Suprapubic skin (tissue), 4 donors: ENCODE results near the gene SCPEP1. TPM values are rescaled to one million over a fixed set of nuclear protein-coding genes. Genes with fewer than 3 reads are reported as not detected.
A peak's percentile ranks its signal among the peaks of the same experiment; 100 is the strongest.

Source experiments
- DNase-seq, 2 donors: peaks; one replicate each; pipeline ENCODE4 v3.0.0-alpha.2; 2019; ENCODE audit warnings: low spot score in 2 of 2
- H3K27ac ChIP-seq: fragments of 200-600 bp; sonication (generic); one replicate; pipeline ENCODE4 v1.5.1; 2019
- H3K27me3 ChIP-seq: fragments of 200-600 bp; sonication (generic); one replicate; pipeline ENCODE4 v1.5.1; 2019
- H3K36me3 ChIP-seq: fragments of 200-600 bp; sonication (generic); one replicate; pipeline ENCODE4 v1.5.1; 2019
- H3K4me1 ChIP-seq: fragments of 200-600 bp; sonication (generic); one replicate; pipeline ENCODE4 v1.5.1; 2019
- H3K4me3 ChIP-seq: fragments of 200-600 bp; sonication (generic); one replicate; pipeline ENCODE4 v1.5.1; 2019; ENCODE audit warnings: mild to moderate bottlenecking
- H3K9me3 ChIP-seq: fragments of 200-600 bp; sonication (generic); one replicate; pipeline ENCODE4 v1.5.1; 2019
- EP300 ChIP-seq: sonication (generic); formaldehyde crosslinking; IDR thresholded peaks from one replicate; pipeline ENCODE4 v1.6.1; 2017; ENCODE audit warnings: antibody characterized with exemption
- POLR2A ChIP-seq, 2 donors: fragments of 450-650 bp; IDR thresholded peaks; one replicate each; pipeline ENCODE4 v1.6.1; 2017; ENCODE audit warnings: antibody characterized with exemption in 2 of 2, mild to moderate bottlenecking in 2 of 2, moderate library complexity in 2 of 2
- POLR2AphosphoS5 ChIP-seq, 3 donors: sonication (generic); formaldehyde crosslinking; IDR thresholded peaks; one replicate each; pipeline ENCODE4 v1.6.1; 2017; ENCODE audit warnings: antibody characterized with exemption in 3 of 3
- WGBS: methylation state at CpG from one replicate; pipeline ENCODE4 v1.1.5; 2018; 5-methylcytosine and 5-hydroxymethylcytosine counted together
- total RNA-seq, 4 donors: library from RNA; depleted of rRNA; stranded (reverse); fragments of >200 nt; gene quantifications; one replicate each; pipeline ENCODE4 v1.1.0, GENCODE V29; 2016
- TF ChIP-seq, protein P1 (sequence below), 2 donors: fragments of 200-600 bp in 1 of 2; fragments of 450-650 bp in 1 of 2; sonication (generic) in 1 of 2; IDR thresholded peaks; one replicate each; pipeline ENCODE4 v1.5.1; 2016 to 2019; ENCODE audit warnings: antibody characterized with exemption in 2 of 2, mild to moderate bottlenecking in 1 of 2, moderate library complexity in 1 of 2

The SCPEP1 gene
- total RNA-seq, 4 donors from 2014 or later: 81.2 to 160 (median 100.0) TPM

DNA sequence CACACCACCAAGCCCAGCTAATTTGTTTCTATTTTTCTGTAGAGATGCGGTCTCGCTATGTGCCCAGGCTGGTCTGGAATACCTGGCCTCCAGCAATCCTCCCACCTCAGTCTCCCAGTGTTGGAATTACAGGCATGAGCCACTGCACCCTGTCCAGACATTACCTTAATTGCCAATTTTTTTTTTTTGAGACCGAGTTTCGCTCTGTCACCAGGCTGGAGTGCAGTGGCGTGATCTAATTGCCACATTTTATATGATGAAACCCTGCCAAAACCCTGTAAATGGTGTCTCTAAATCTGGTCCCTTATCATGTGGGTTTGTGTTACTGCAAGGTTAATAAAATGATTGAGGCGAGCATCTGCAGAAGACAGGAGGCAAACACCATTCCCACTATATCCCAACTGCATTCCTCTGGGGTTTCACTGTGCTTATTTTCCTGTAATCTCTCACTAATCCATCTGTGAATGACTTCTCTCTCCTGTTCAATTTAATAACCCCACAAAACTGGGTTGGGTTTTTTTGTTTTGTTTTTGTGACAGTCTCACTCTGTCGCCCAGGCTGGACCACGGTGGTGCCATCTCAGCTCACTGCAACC lies 44.7 kb upstream of the SCPEP1 start:
- WGBS: 94% methylated on average over 8 of the region's 8 CpGs
- H3K4me1 ChIP-seq: no peaks in the 10 kb centered on the region

DNA sequence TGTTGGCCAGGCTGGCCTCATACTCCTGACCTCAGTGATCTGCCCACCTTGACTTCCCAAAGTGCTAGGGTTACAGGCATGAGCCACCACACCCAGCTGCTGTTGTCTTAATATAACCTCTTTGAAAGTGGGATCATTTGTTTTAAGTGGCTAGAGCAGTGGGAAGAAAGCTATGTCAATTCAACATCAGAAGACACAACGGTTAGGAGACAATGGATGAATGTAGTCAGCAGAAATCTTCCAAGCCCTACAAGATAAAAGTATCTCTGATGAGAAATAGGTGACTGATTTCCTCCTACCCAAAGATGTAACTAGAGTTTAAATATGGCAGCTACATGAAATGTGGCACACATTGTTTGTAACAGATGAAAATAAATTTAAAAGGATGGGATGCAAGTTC lies 44.1 kb upstream of the SCPEP1 start:
- Histone ChIP-seq H3K4me1 (no peaks in the 10 kb centered on the region), H3K4me3 (no peak overlapping the region), H3K36me3 (peaks cover 10% of the 10 kb centered on the region), H3K27ac (no peak overlapping the region), H3K9me3 (no peaks in the 10 kb centered on the region), H3K27me3 (no peaks in the 10 kb centered on the region)
- TF ChIP-seq, protein P1, sequence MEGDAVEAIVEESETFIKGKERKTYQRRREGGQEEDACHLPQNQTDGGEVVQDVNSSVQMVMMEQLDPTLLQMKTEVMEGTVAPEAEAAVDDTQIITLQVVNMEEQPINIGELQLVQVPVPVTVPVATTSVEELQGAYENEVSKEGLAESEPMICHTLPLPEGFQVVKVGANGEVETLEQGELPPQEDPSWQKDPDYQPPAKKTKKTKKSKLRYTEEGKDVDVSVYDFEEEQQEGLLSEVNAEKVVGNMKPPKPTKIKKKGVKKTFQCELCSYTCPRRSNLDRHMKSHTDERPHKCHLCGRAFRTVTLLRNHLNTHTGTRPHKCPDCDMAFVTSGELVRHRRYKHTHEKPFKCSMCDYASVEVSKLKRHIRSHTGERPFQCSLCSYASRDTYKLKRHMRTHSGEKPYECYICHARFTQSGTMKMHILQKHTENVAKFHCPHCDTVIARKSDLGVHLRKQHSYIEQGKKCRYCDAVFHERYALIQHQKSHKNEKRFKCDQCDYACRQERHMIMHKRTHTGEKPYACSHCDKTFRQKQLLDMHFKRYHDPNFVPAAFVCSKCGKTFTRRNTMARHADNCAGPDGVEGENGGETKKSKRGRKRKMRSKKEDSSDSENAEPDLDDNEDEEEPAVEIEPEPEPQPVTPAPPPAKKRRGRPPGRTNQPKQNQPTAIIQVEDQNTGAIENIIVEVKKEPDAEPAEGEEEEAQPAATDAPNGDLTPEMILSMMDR (IDR thresholded peaks at IDR 0.05): no peak
- TF ChIP-seq POLR2AphosphoS5 (IDR thresholded peaks at IDR 0.05) (no peak), POLR2A (IDR thresholded peaks at IDR 0.05) (no peak), EP300 (no peak)
- 100% methylated on average over 1 of the region's 1 CpG for WGBS
- no peak for DNase-seq

More for the DNA sequence above, 44.7 kb upstream of the SCPEP1 start:
- no peak overlapping the region for H3K27ac ChIP-seq
- TF ChIP-seq POLR2AphosphoS5 (IDR thresholded peaks at IDR 0.05) (no peak), POLR2A (IDR thresholded peaks at IDR 0.05) (no peak), EP300 (no peak)
- H3K36me3 ChIP-seq: peaks cover 8% of the 10 kb centered on the region
- no peak overlapping the region for H3K4me3 ChIP-seq
- DNase-seq: no peak
- no peaks in the 10 kb centered on the region for H3K27me3 ChIP-seq
- no peaks in the 10 kb centered on the region for H3K9me3 ChIP-seq

DNA sequence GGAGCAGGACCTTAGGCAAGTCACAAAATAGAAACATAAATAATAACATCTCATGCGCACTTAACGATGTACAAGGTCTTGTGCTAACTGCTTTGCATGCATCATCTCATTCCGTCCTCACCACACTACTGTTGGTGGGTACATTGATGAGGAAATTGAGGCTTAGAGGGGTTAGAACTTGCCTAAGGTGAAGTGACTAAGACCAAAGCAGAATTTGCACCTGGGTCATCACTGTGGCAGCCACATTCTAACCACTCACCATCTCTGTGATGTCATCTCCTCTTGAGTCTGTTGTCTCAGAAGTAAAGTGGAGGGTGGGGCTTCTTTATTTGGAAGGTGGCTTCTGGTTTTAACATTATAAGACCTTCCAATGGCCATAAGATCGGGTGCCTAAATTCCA lies 43.7 kb upstream of the SCPEP1 start:
- no peaks in the 10 kb centered on the region for H3K9me3 ChIP-seq
- no peaks in the 10 kb centered on the region for H3K4me1 ChIP-seq
- DNase-seq: no peak
- TF ChIP-seq POLR2A (IDR thresholded peaks at IDR 0.05) (no peak), EP300 (no peak), POLR2AphosphoS5 (IDR thresholded peaks at IDR 0.05) (no peak)
- TF ChIP-seq, protein P1 (IDR thresholded peaks at IDR 0.05): no peak
- no peak overlapping the region for H3K4me3 ChIP-seq
- H3K27ac ChIP-seq: no peak overlapping the region
- WGBS: 93% methylated on average over 4 of the region's 4 CpGs
- peaks cover 10% of the 10 kb centered on the region for H3K36me3 ChIP-seq
- no peaks in the 10 kb centered on the region for H3K27me3 ChIP-seq

DNA sequence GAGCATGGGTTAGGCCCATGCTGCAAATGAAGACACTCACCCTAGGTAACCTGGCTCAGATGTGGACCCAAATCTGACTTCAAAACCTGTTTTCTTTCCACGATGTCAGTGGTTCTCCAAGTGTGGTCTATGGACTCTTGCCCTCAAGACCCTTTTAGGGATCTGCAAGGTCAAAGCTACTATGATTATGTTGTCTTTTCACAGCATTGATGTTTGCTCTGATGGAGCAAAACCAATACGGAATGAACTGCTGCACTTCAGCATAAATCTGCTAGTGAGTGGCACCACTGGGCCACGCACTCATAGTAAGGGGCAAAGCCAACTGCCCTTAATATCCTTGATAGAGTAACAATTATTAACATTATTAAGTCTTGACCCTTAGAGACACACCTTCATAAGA lies 42.5 kb upstream of the SCPEP1 start:
- Histone ChIP-seq H3K9me3 (no peaks in the 10 kb centered on the region), H3K4me1 (no peaks in the 10 kb centered on the region), H3K27me3 (no peaks in the 10 kb centered on the region), H3K36me3 (peaks cover 17% of the 10 kb centered on the region), H3K27ac (no peak overlapping the region), H3K4me3 (no peak overlapping the region)
- no peak for TF ChIP-seq EP300
- TF ChIP-seq, protein P1 (IDR thresholded peaks at IDR 0.05): no peak
- WGBS: 93% methylated on average over 3 of the region's 3 CpGs
- DNase-seq: no peak

DNA sequence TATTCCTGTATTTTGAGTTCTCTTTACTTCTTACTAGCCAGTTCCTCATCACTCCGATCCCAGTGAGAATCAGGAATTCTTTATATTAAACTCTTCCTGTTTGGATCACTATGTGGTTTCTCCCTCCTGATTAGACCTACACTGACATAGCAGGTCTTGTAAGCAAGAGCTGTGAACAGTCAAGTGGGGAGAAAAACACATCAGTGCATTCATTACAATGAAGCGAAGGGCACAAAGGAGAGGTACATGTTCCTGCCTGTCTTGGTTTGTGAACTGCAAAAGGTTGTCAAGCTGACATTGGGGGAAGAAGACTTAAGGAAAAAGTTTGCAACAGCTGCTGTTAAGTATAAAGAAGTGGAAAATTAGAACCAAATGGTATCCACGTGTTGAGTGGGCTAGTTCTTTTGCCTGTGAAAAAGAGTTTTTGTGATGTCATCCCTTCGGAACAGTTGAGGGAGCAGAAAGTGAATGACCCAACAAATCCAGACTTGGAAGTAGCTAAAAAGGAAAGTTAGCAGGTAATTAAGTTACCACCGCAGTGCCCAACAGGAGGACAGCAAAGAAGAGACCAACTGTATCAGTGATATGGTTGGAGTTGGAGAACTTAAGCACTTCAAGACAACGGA lies 41.1 kb upstream of the SCPEP1 start:
- 53% methylated on average over 6 of the region's 6 CpGs for WGBS
- Histone ChIP-seq H3K9me3 (no peaks in the 10 kb centered on the region), H3K4me1 (no peaks in the 10 kb centered on the region), H3K27ac (peak overlapping the region; percentile 7), H3K4me3 (no peak overlapping the region), H3K27me3 (no peaks in the 10 kb centered on the region), H3K36me3 (peaks cover 29% of the 10 kb centered on the region)
- TF ChIP-seq EP300 (no peak), POLR2A (IDR thresholded peaks at IDR 0.05) (no peak), POLR2AphosphoS5 (IDR thresholded peaks at IDR 0.05) (no peak)
- TF ChIP-seq, protein P1 (IDR thresholded peaks at IDR 0.05): no peak
- no peak for DNase-seq
